Measurements from ENCODE around the gene FLRT3. TPM values are rescaled to one million over a fixed set of nuclear protein-coding genes. Genes with fewer than 3 reads are reported as not detected.

Gene FLRT3
- 4.4 and 43.1 TPM in 2 replicates for total RNA-seq

GRCh38 chr20:14337400-14338171, at the start of gene FLRT3:
TSS of gene FLRT3 (minus strand) at chr20:14337612. CDS start at chr20:14327506, 10,106 bp downstream.

Small RNAs within 50 kb of the gene (small RNA-seq; reads per million reads assigned to genes)
- 0.36 reads per million, percentile 7 among the genes with 10 or more reads in this experiment for gene RNU6-228P (ENCODE audit: low replicate concordance)

Measured in placental pericyte (primary cell).